HCT116 (cell line): ENCODE measurements around the gene ST3GAL3. TPM values are rescaled to one million over a fixed set of nuclear protein-coding genes. Genes with fewer than 3 reads are reported as not detected.

ENCODE experiments used
- ATAC-seq: fragments of 200-7000 bp; cut with Tn5 transposase; 2 replicates; pipeline ENCODE4 v1.9.1; 2020; ENCODE audit warnings: mild to moderate bottlenecking, moderate library complexity
- BruUV-seq: library from RNA; stranded (reverse); fragments of 400-500 nt; replicated peaks from 2 replicates; lab custom pipeline; 2021; lab: Mats Ljungman, UMichigan
- CTCF ChIA-PET: fragments of 300-600 bp; sonication (Branson Sonifier 250); formaldehyde crosslinking; loops from one replicate; lab custom pipeline; 2021; ENCODE audit warnings: antibody characterized with exemption; lab: Charles Lee
- POLR2A ChIA-PET: fragments of 300-600, 350-600 bp; sonication (Branson Sonifier 250); formaldehyde crosslinking; loops from one replicate; lab custom pipeline; 2021; ENCODE audit warnings: antibody characterized with exemption; lab: Charles Lee
- RAD21 ChIA-PET, 2 experiments: fragments of 300-600 bp; sonication (Branson Sonifier 250); formaldehyde crosslinking; loops; one replicate each; lab custom pipeline; 2023; ENCODE audit warnings: low total read pairs in 2 of 2; ENCODE audit not compliant: uncharacterized antibody in 2 of 2, unreplicated experiment in 2 of 2, low non-redundant PET in 1 of 2; lab: Charles Lee
- DNase-seq: peaks from one replicate; pipeline ENCODE4 v3.0.0-alpha.2; 2010; ENCODE audit warnings: low read depth, low spot score
- H2AFZ ChIP-seq: fragments of 200-600 bp; shearing (Covaris generic), sonication (generic); 2 replicates; pipeline ENCODE4 v1.6.1; 2017; ENCODE audit warnings: low read depth, mixed run types, mixed read lengths, antibody characterized with exemption, low read length; ENCODE audit not compliant: poor library complexity, severe bottlenecking
- H3K27ac ChIP-seq: 2 replicates; pipeline ENCODE4 v1.5.1; 2012; ENCODE audit warnings: low read depth, low read length
- H3K27me3 ChIP-seq: fragments of 200-600 bp; sonication (generic); 2 replicates; pipeline ENCODE4 v1.6.1; 2016; ENCODE audit warnings: mixed run types, low read length, mixed read lengths; ENCODE audit not compliant: insufficient read depth
- H3K36me3 ChIP-seq, 2 experiments: fragments of 200-500 bp in 1 of 2; fragments of 200-600 bp in 1 of 2; sonication (Bioruptor generic) in 1 of 2; sonication (generic) in 1 of 2; 2 replicates each; pipeline versions ENCODE4 v1.5.1 to v1.6.1; 2014 to 2016; ENCODE audit warnings: low read length in 2 of 2, inconsistent platforms in 1 of 2, mixed read lengths in 1 of 2, mixed run types in 1 of 2; ENCODE audit not compliant: insufficient read depth in 2 of 2, control insufficient read depth in 1 of 2
- H3K4me1 ChIP-seq, 2 experiments: fragments of 200-600 bp in 1 of 2; sonication (generic) in 1 of 2; 2 replicates each; pipeline versions ENCODE4 v1.5.1 to v1.6.1; 2012 to 2017; ENCODE audit warnings: low read length in 2 of 2, inconsistent platforms in 1 of 2, mild to moderate bottlenecking in 1 of 2, mixed read lengths in 1 of 2, mixed run types in 1 of 2, moderate library complexity in 1 of 2; ENCODE audit not compliant: insufficient read depth in 2 of 2, control insufficient read depth in 1 of 2
- H3K4me2 ChIP-seq: fragments of 200-600 bp; sonication (generic); 2 replicates; pipeline ENCODE4 v1.6.1; 2017; ENCODE audit warnings: mixed run types, low read length, mixed read lengths
- H3K4me3 ChIP-seq, 2 experiments: fragments of 200-600 bp in 1 of 2; sonication (generic) in 1 of 2; replicated peaks in 1 of 2; 2 replicates each; pipeline ENCODE4 v1.5.1; 2011 to 2016; ENCODE audit warnings: low read length in 2 of 2, control low read depth in 1 of 2, low read depth in 1 of 2, mild to moderate bottlenecking in 1 of 2, mixed read lengths in 1 of 2, mixed run types in 1 of 2
- H3K79me2 ChIP-seq: fragments of 200-600 bp; sonication (generic); 2 replicates; pipeline ENCODE4 v1.6.1; 2017; ENCODE audit warnings: mild to moderate bottlenecking, mixed run types, low read length, moderate library complexity, mixed read lengths; ENCODE audit not compliant: insufficient read depth
- H3K9ac ChIP-seq: fragments of 200-600 bp; sonication (generic); 2 replicates; pipeline ENCODE4 v1.6.1; 2016; ENCODE audit warnings: low read length, mixed read lengths
- H3K9me2 ChIP-seq: fragments of 200-600 bp; sonication (generic), shearing (Covaris generic); 2 replicates; pipeline ENCODE4 v1.6.1; 2017; ENCODE audit warnings: mixed run types, mild to moderate bottlenecking, moderate library complexity; ENCODE audit not compliant: insufficient read depth
- H3K9me3 ChIP-seq, 2 experiments: fragments of 200-500 bp in 1 of 2; fragments of 200-600 bp in 1 of 2; sonication (Bioruptor generic) in 1 of 2; sonication (generic) in 1 of 2; 2 replicates each; pipeline ENCODE4 v1.6.1; 2014 to 2017; ENCODE audit warnings: low read length in 2 of 2, mixed read lengths in 2 of 2, inconsistent platforms in 1 of 2, low read depth in 1 of 2, mild to moderate bottlenecking in 1 of 2, mixed run types in 1 of 2, moderate library complexity in 1 of 2; ENCODE audit not compliant: control insufficient read depth in 1 of 2, insufficient read depth in 1 of 2
- H4K20me1 ChIP-seq: fragments of 200-600 bp; sonication (generic), shearing (Covaris generic); 2 replicates; pipeline ENCODE4 v1.6.1; 2017; ENCODE audit warnings: mixed run types, mild to moderate bottlenecking, moderate library complexity; ENCODE audit not compliant: insufficient read depth
- ATF3 ChIP-seq: IDR thresholded peaks from 2 replicates; pipeline ENCODE4 v1.6.1; 2012
- CBX3 ChIP-seq: IDR thresholded peaks from 2 replicates; pipeline ENCODE4 v1.6.1; 2012; ENCODE audit warnings: low read depth
- CEBPB ChIP-seq: IDR thresholded peaks from 2 replicates; pipeline ENCODE4 v1.6.1; 2012; ENCODE audit warnings: low read depth
- CTCF ChIP-seq, 3 experiments: fragments of 200-600 bp in 1 of 3; sonication (generic) in 1 of 3; IDR thresholded peaks in 2 of 3; conservative IDR thresholded peaks in 1 of 3; 2 replicates each; pipeline ENCODE4 v1.5.1; 2012 to 2017; ENCODE audit warnings: low read depth in 2 of 3, low read length in 2 of 3, antibody characterized with exemption in 1 of 3, borderline replicate concordance in 1 of 3, control low read depth in 1 of 3, mild to moderate bottlenecking in 1 of 3, mixed read lengths in 1 of 3, mixed run types in 1 of 3, moderate library complexity in 1 of 3; ENCODE audit not compliant: insufficient read depth in 1 of 3
- EGR1 ChIP-seq: IDR thresholded peaks from 2 replicates; pipeline ENCODE4 v1.6.1; 2012; ENCODE audit warnings: low read depth
- ELF1 ChIP-seq: IDR thresholded peaks from 2 replicates; pipeline ENCODE4 v1.6.1; 2012; ENCODE audit warnings: low read depth, borderline replicate concordance
- EZH2phosphoT487 ChIP-seq: fragments of 200-600 bp; IDR thresholded peaks from 2 replicates; pipeline ENCODE4 v1.6.1; 2018; ENCODE audit warnings: antibody characterized with exemption, borderline replicate concordance
- RAD21 ChIP-seq: IDR thresholded peaks from 2 replicates; pipeline ENCODE4 v1.6.1; 2012; ENCODE audit warnings: low read depth, mild to moderate bottlenecking
- REST ChIP-seq: IDR thresholded peaks from 2 replicates; pipeline ENCODE4 v1.6.1; 2012; ENCODE audit warnings: low read depth
- SP1 ChIP-seq: IDR thresholded peaks from 2 replicates; pipeline ENCODE4 v1.6.1; 2012; ENCODE audit warnings: low read depth
- SRF ChIP-seq: IDR thresholded peaks from 2 replicates; pipeline ENCODE4 v1.6.1; 2012; ENCODE audit warnings: low read depth
- ZFX ChIP-seq: fragments of 450-650 bp; IDR thresholded peaks from 2 replicates; pipeline ENCODE4 v1.6.1; 2017
- ZNF274 ChIP-seq: fragments of 200-500 bp; sonication (Bioruptor generic); IDR thresholded peaks from 2 replicates; pipeline ENCODE4 v1.6.1; 2014; ENCODE audit warnings: mild to moderate bottlenecking, low read depth, low read length, inconsistent platforms
- intact Hi-C: fragments of 100-400 bp; cut with micrococcal nuclease; formaldehyde crosslinking; loops from 2 replicates; pipeline ENCODE4 v1.10.0; 2022
- total RNA-seq: library from RNA; stranded (reverse); gene quantifications from one replicate; pipeline ENCODE4 v1.2.1, GENCODE V29; 2021; ENCODE audit not compliant: unreplicated experiment

Gene ST3GAL3
- total RNA-seq, 1 experiment from 2014 or later = 7.2 TPM

GRCh38 chr1:43856188-43856587 is 148.9 kb downstream of the ST3GAL3 start (continued):
- TF ChIP-seq CTCF (IDR thresholded peaks at IDR 0.05 in 2 of 3, conservative IDR thresholded peaks at IDR 0.05 in 1 of 3; ENCODE audit: borderline replicate concordance in 1 of 3, insufficient read depth in 1 of 3, low read depth in 2 of 3, low read length in 2 of 3) (no peak), CEBPB (no peak), REST (no peak)

GRCh38 chr1:43857163-43857562 is 149.8 kb downstream of the ST3GAL3 start:
- peaks cover 29 to 31% of the 10 kb centered on the region in 2 experiments for H3K4me1 ChIP-seq
- no TSS peak for BruUV-seq
- H3K36me3 ChIP-seq = no peaks in the 10 kb centered on the region
- ATAC-seq (no peak), DNase-seq (no peak)
- ChIA-PET CTCF (interaction anchor here (2.4 kb wide), 1 partner anchor 78 kb away, joined by 9 read pairs; no protein-coding TSS in a partner anchor), POLR2A (no interaction called here), RAD21 (interaction anchor here in 1 of 2 experiments (1.3 kb wide), 1 partner anchor 94 kb away, joined by 7 read pairs; no protein-coding TSS in a partner anchor)
- no peak overlapping the region for H3K4me3 ChIP-seq
- no peak overlapping the region for H2AFZ ChIP-seq
- H3K9me3 ChIP-seq = no peaks in the 10 kb centered on the region
- H3K79me2 ChIP-seq = no peaks in the 10 kb centered on the region
- H3K27me3 ChIP-seq = no peaks in the 10 kb centered on the region
- H3K27ac ChIP-seq = no peak overlapping the region
- no peaks in the 10 kb centered on the region for H4K20me1 ChIP-seq
- intact Hi-C loops = no loop called here
- no peaks in the 10 kb centered on the region for H3K9me2 ChIP-seq
- no peak overlapping the region for H3K4me2 ChIP-seq
- no peak overlapping the region for H3K9ac ChIP-seq
- TF ChIP-seq ZFX (no peak), ELF1 (no peak), SRF (no peak), EGR1 (no peak), ZNF274 (no peak), CTCF (IDR thresholded peaks at IDR 0.05 in 2 of 3, conservative IDR thresholded peaks at IDR 0.05 in 1 of 3; ENCODE audit: borderline replicate concordance in 1 of 3, insufficient read depth in 1 of 3, low read depth in 2 of 3, low read length in 2 of 3) (no peak), REST (no peak), ATF3 (no peak), CBX3 (no peak), RAD21 (no peak), EZH2phosphoT487 (no peak), SP1 (no peak)
